PC-9 (cell line): ENCODE results near the gene DHX8. TPM values are rescaled to one million over a fixed set of nuclear protein-coding genes. Genes with fewer than 3 reads are reported as not detected.

ENCODE experiments used
- BruUV-seq: library from RNA; stranded (reverse); fragments of 400-500 nt; replicated peaks from 2 replicates; lab custom pipeline; 2021; lab: Mats Ljungman, UMichigan
- CTCF ChIA-PET: fragments of 300-600 bp; sonication (Branson Sonifier 250); formaldehyde crosslinking; loops from one replicate; lab custom pipeline; 2022; ENCODE audit warnings: antibody characterized with exemption; lab: Charles Lee
- POLR2A ChIA-PET: fragments of 300-600 bp; sonication (Branson Sonifier 250); formaldehyde crosslinking; loops from one replicate; lab custom pipeline; 2022; ENCODE audit warnings: antibody characterized with exemption; ENCODE audit not compliant: unreplicated experiment; lab: Charles Lee
- DNase-seq, 2 experiments: peaks; one replicate each; pipeline versions ENCODE4 v3.0.0 to v3.0.0-alpha.2; 2015 to 2022; ENCODE audit warnings: mixed read lengths in 1 of 2
- H2AFZ ChIP-seq: fragments of 200-600 bp; sonication (generic); 2 replicates; pipeline ENCODE4 v1.8.1; 2017; ENCODE audit warnings: antibody characterized with exemption
- H3F3A ChIP-seq: fragments of 200-600 bp; sonication (generic); 2 replicates; pipeline ENCODE4 v1.8.1; 2017; ENCODE audit warnings: antibody characterized with exemption, mild to moderate bottlenecking, low read depth; ENCODE audit not compliant: insufficient read depth
- H3K27ac ChIP-seq: fragments of 200-600 bp; sonication (generic); 2 replicates; pipeline ENCODE4 v1.6.1; 2016; ENCODE audit warnings: mixed run types
- H3K27me3 ChIP-seq: fragments of 200-600 bp; sonication (generic); 2 replicates; pipeline ENCODE4 v1.6.1; 2016; ENCODE audit warnings: low read depth, mixed run types; ENCODE audit not compliant: insufficient read depth
- H3K36me3 ChIP-seq: fragments of 200-600 bp; sonication (generic); 2 replicates; pipeline ENCODE4 v1.6.1; 2016; ENCODE audit warnings: low read depth, mixed run types
- H3K4me1 ChIP-seq: fragments of 200-600 bp; sonication (generic); replicated peaks from 2 replicates; pipeline ENCODE4 v1.6.1; 2016; ENCODE audit warnings: mixed run types; ENCODE audit not compliant: insufficient read depth
- H3K4me2 ChIP-seq: fragments of 200-600 bp; sonication (generic); 2 replicates; pipeline ENCODE4 v1.6.1; 2017; ENCODE audit warnings: mixed run types
- H3K4me3 ChIP-seq: fragments of 200-600 bp; sonication (generic); 2 replicates; pipeline ENCODE4 v1.6.1; 2016; ENCODE audit warnings: mixed run types
- H3K79me2 ChIP-seq: fragments of 200-600 bp; sonication (generic); 2 replicates; pipeline ENCODE4 v1.6.1; 2017; ENCODE audit warnings: low read depth, mixed run types
- H3K9me2 ChIP-seq: fragments of 200-600 bp; sonication (generic); 2 replicates; pipeline ENCODE4 v1.8.1; 2017; ENCODE audit warnings: mild to moderate bottlenecking; ENCODE audit not compliant: insufficient read depth
- H3K9me3 ChIP-seq: fragments of 200-600 bp; sonication (generic); 2 replicates; pipeline ENCODE4 v1.8.1; 2016; ENCODE audit warnings: low read depth; ENCODE audit not compliant: insufficient read depth
- H4K20me1 ChIP-seq: fragments of 200-600 bp; sonication (generic); 2 replicates; pipeline ENCODE4 v1.8.1; 2017; ENCODE audit not compliant: insufficient read depth
- CTCF ChIP-seq: fragments of 200-600 bp; sonication (generic); conservative IDR thresholded peaks from 2 replicates; pipeline ENCODE4 v1.6.1; 2017; ENCODE audit warnings: mixed run types, antibody characterized with exemption, mild to moderate bottlenecking, moderate library complexity
- EZH2 ChIP-seq: fragments of 200-600 bp; sonication (generic); IDR thresholded peaks from 2 replicates; pipeline ENCODE4 v1.8.0; 2017; ENCODE audit warnings: antibody characterized with exemption, low read depth
- intact Hi-C: fragments of 100-400 bp; cut with micrococcal nuclease; formaldehyde crosslinking; loops from one replicate; pipeline ENCODE4 v1.10.0; 2022; ENCODE audit not compliant: unreplicated experiment
- total RNA-seq: library from RNA; stranded (reverse); gene quantifications from 2 replicates; pipeline ENCODE4 v1.2.3, GENCODE V29; 2021

DHX8 gene
- total RNA-seq, 1 experiment from 2014 or later: 55.4 TPM

GRCh38 chr17:43477832-43478634 lies 5.7 kb upstream of the DHX8 start:
- BruUV-seq: no TSS peak
- intact Hi-C loops: no loop called here
- Histone ChIP-seq H2AFZ (no peak overlapping the region), H3K4me3 (no peak overlapping the region), H4K20me1 (no peaks in the 10 kb centered on the region), H3K9me3 (no peaks in the 10 kb centered on the region), H3K4me1 (peaks cover under 1% of the 10 kb centered on the region; the same call in 1 of the 2 replicates), H3K79me2 (no peaks in the 10 kb centered on the region), H3K27me3 (no peaks in the 10 kb centered on the region), H3K4me2 (no peak overlapping the region), H3K36me3 (no peaks in the 10 kb centered on the region), H3K27ac (no peak overlapping the region), H3F3A (0 out of 2 replicates have a peak, but pooled peaks cover under 1% of the 10 kb centered on the region), H3K9me2 (no peaks in the 10 kb centered on the region)
- TF ChIP-seq EZH2 (no peak), CTCF (no peak)
- ChIA-PET CTCF (no interaction called here), POLR2A (interaction anchor here (0.6 to 0.7 kb wide), 2 partner anchors 76 to 110 kb away, joined by 3 to 6 read pairs; no protein-coding TSS in a partner anchor)
- no peak for DNase-seq

GRCh38 chr17:43479948-43480347 lies 3.8 kb upstream of the DHX8 start:
- intact Hi-C loops: loop anchor here (5.0 kb wide), 1 partner anchor 648 kb away; the partner anchor contains the start of gene PSME3
- H3K4me2 ChIP-seq: no peak overlapping the region
- H2AFZ ChIP-seq: no peak overlapping the region; the same call in 1 of the 2 replicates
- no peak for TF ChIP-seq CTCF
- TF ChIP-seq EZH2: no peak
- no peaks in the 10 kb centered on the region for H3K27me3 ChIP-seq
- BruUV-seq: no TSS peak
- H3K4me3 ChIP-seq: no peak overlapping the region
- peaks cover 6% of the 10 kb centered on the region for H3K4me1 ChIP-seq
- no peaks in the 10 kb centered on the region for H3K9me3 ChIP-seq
- H4K20me1 ChIP-seq: no peaks in the 10 kb centered on the region
- no peak for DNase-seq
- H3F3A ChIP-seq: peaks cover 3% of the 10 kb centered on the region; the same call in 1 of the 2 replicates
- H3K79me2 ChIP-seq: peaks cover 11% of the 10 kb centered on the region
- H3K27ac ChIP-seq: no peak overlapping the region
- H3K36me3 ChIP-seq: no peaks in the 10 kb centered on the region
- ChIA-PET POLR2A (interaction anchor here (0.6 kb wide), 3 partner anchors 81 to 112 kb away, joined by 4 to 8 read pairs (median 7); no protein-coding TSS in a partner anchor), CTCF (no interaction called here)
- H3K9me2 ChIP-seq: no peaks in the 10 kb centered on the region

- Histone ChIP-seq H3K79me2 (peaks cover 36% of the 10 kb centered on the region), H3K4me2 (no peak overlapping the region), H2AFZ (no peak overlapping the region), H3K4me1 (peaks cover 19% of the 10 kb centered on the region), H4K20me1 (peaks cover 4% of the 10 kb centered on the region; the same call in 1 of the 2 replicates), H3K27me3 (no peaks in the 10 kb centered on the region), H3F3A (peaks cover 3% of the 10 kb centered on the region; the same call in 1 of the 2 replicates), H3K4me3 (no peak overlapping the region), H3K27ac (no peak overlapping the region), H3K9me2 (no peaks in the 10 kb centered on the region), H3K9me3 (no peaks in the 10 kb centered on the region), H3K36me3 (no peaks in the 10 kb centered on the region; the same call in 1 of the 2 replicates)
- TF ChIP-seq EZH2: no peak
- no peak for TF ChIP-seq CTCF
- POLR2A ChIA-PET: interaction anchor here (0.6 kb wide), 2 partner anchors 113 to 115 kb away, joined by 3 to 7 read pairs; no protein-coding TSS in a partner anchor
- DNase-seq: no peak
- no TSS peak for BruUV-seq
- intact Hi-C loops: loop anchor here (1.0 to 5.0 kb wide), 5 partner anchors 84 to 650 kb away; partner anchors contain the start of genes ARL4D and PSME3
- CTCF ChIA-PET: interaction anchor here (0.6 to 1.7 kb wide), 2 partner anchors 81 to 91 kb away, joined by 3 to 5 read pairs; no protein-coding TSS in a partner anchor
These were observed 1.4 kb upstream of the DHX8 start for GRCh38 chr17:43482103-43483012.
